Smooth muscle cell (in vitro differentiated cells): ENCODE measurements around the gene ATL2. TPM values are rescaled to one million over a fixed set of nuclear protein-coding genes. Genes with fewer than 3 reads are reported as not detected.

Experiments used
- DNase-seq: peaks from one replicate; lab custom pipeline; 2025; ENCODE audit not compliant: unreplicated experiment; lab: John Stamatoyannopoulos, UW
- H2AFZ ChIP-seq: fragments of 200-600 bp; sonication (generic); 2 replicates; pipeline ENCODE4 v1.6.0; 2016; ENCODE audit warnings: antibody characterized with exemption, low read depth, mild to moderate bottlenecking
- H3F3A ChIP-seq: fragments of 200-600 bp; sonication (generic); 2 replicates; pipeline ENCODE4 v1.6.0; 2017; ENCODE audit warnings: antibody characterized with exemption, low read depth
- H3K27ac ChIP-seq: fragments of 200-600 bp; sonication (generic); 2 replicates; pipeline ENCODE4 v1.5.1; 2016; ENCODE audit warnings: low read depth, mild to moderate bottlenecking
- H3K27me3 ChIP-seq: fragments of 200-600 bp; sonication (generic); 2 replicates; pipeline ENCODE4 v1.6.1; 2016; ENCODE audit warnings: low read depth, mild to moderate bottlenecking
- H3K36me3 ChIP-seq: fragments of 200-600 bp; sonication (generic); 2 replicates; pipeline ENCODE4 v1.5.1; 2016; ENCODE audit warnings: low read depth
- H3K4me1 ChIP-seq: fragments of 200-600 bp; sonication (generic); 2 replicates; pipeline ENCODE4 v1.5.1; 2016; ENCODE audit warnings: low read depth
- H3K4me2 ChIP-seq: fragments of 200-600 bp; sonication (generic); 2 replicates; pipeline ENCODE4 v1.6.0; 2016; ENCODE audit warnings: mild to moderate bottlenecking
- H3K4me3 ChIP-seq: fragments of 200-600 bp; sonication (generic); 2 replicates; pipeline ENCODE4 v1.5.1; 2016; ENCODE audit warnings: mild to moderate bottlenecking
- H3K79me2 ChIP-seq: fragments of 200-600 bp; sonication (generic); 2 replicates; pipeline ENCODE4 v1.6.0; 2016; ENCODE audit warnings: low read depth, mild to moderate bottlenecking
- H3K9ac ChIP-seq: fragments of 200-600 bp; sonication (generic); 2 replicates; pipeline ENCODE4 v1.6.0; 2016; ENCODE audit warnings: low read depth
- H3K9me3 ChIP-seq: fragments of 200-600 bp; sonication (generic); replicated peaks from 2 replicates; pipeline ENCODE4 v1.5.1; 2016; ENCODE audit warnings: low read depth
- H4K20me1 ChIP-seq: fragments of 200-600 bp; sonication (generic); 2 replicates; pipeline ENCODE4 v1.6.0; 2016; ENCODE audit warnings: low read depth
- WGBS: methylation state at CpG from one replicate; pipeline ENCODE4 v1.1.7; 2016; ENCODE audit warnings: low lambda C conversion rate; 5-methylcytosine and 5-hydroxymethylcytosine counted together
- polyA plus RNA-seq: library from polyadenylated mRNA; unstranded; fragments of >200 nt; fragmentation: Nextera tagmentation; extraction: Ambion mirVana; gene quantifications from 2 replicates; pipeline ENCODE4 v1.2.1, GENCODE V29; 2016
- total RNA-seq: library from RNA; depleted of rRNA; stranded (reverse); fragments of >200 nt; gene quantifications from 2 replicates; pipeline ENCODE4 v1.2.3, GENCODE V29; 2014
- TF ChIP-seq, protein P1 (sequence below): fragments of 200-600 bp; sonication (generic); IDR thresholded peaks from 2 replicates; pipeline ENCODE4 v1.5.1; 2017; ENCODE audit warnings: borderline replicate concordance, mild to moderate bottlenecking, antibody characterized with exemption; ENCODE audit not compliant: insufficient read depth, poor library complexity, severe bottlenecking

ATL2 gene
- total RNA-seq (56.7 and 62.2 TPM in 2 replicates), polyA plus RNA-seq (17.5 and 19.9 TPM in 2 replicates)

DNA sequence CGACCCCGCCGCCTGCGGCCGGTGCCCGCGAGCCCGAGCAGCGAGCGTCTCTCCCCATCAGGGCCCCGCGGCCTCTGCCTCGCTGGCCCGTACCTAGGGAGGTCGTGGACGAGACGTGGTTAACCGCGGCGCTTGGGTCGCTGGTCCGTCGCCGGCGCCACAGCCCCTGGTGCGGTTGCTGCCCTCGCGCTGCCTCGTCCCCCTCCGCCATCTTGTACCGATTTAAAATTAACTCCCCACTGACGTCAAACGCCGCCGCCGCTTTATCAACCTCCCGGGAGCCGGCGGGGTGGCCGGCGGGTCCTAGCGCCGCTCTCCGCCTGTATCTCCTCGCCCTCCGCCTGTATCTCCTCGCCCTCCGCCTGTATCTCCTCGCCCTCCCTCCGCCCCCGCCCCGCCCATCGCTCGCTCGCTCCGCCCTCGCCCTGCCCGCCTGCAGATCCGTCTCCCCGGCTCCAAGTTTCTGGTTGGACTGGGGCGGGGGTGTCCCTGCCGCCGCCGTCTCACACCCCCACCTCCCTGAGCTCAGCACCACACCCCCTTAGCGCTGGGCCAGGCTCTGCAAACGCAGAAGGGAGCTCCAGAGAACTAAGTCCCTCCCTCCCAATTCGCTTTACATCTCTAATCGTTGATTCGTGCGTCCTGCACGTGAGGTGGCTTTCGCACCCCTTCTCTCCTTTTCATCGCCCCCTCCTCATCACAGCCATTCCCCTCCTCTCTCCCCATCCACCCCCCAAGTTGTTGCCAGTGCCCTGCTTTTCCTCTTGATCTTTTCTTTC, at the start of gene ATL2:
ATL2 (minus strand) TSS at position 224 of the 779 bp plus-strand sequence; CDS start at position 211, 13 bp downstream.
- WGBS, result 0% methylated on average over 53 of the region's 73 CpGs
- peak; percentile 71 for DNase-seq
- Histone ChIP-seq H3K4me3 (peak within 1 kb of the TSS; percentile 85), H4K20me1 (peaks cover 42% of the 10 kb centered on the region), H3K79me2 (peaks cover 43% of the 10 kb centered on the region), H3F3A (peaks cover 5% of the 10 kb centered on the region), H3K9ac (peak within 1 kb of the TSS; percentile 95), H3K4me1 (peaks cover 21% of the 10 kb centered on the region), H2AFZ (peak within 1 kb of the TSS; percentile 97), H3K4me2 (peak within 1 kb of the TSS; percentile 85), H3K27me3 (no peaks in the 10 kb centered on the region), H3K9me3 (no peaks in the 10 kb centered on the region), H3K27ac (peak within 1 kb of the TSS; percentile 93), H3K36me3 (no peaks in the 10 kb centered on the region)
- TF ChIP-seq, protein P1, sequence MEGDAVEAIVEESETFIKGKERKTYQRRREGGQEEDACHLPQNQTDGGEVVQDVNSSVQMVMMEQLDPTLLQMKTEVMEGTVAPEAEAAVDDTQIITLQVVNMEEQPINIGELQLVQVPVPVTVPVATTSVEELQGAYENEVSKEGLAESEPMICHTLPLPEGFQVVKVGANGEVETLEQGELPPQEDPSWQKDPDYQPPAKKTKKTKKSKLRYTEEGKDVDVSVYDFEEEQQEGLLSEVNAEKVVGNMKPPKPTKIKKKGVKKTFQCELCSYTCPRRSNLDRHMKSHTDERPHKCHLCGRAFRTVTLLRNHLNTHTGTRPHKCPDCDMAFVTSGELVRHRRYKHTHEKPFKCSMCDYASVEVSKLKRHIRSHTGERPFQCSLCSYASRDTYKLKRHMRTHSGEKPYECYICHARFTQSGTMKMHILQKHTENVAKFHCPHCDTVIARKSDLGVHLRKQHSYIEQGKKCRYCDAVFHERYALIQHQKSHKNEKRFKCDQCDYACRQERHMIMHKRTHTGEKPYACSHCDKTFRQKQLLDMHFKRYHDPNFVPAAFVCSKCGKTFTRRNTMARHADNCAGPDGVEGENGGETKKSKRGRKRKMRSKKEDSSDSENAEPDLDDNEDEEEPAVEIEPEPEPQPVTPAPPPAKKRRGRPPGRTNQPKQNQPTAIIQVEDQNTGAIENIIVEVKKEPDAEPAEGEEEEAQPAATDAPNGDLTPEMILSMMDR, result no peak

DNA sequence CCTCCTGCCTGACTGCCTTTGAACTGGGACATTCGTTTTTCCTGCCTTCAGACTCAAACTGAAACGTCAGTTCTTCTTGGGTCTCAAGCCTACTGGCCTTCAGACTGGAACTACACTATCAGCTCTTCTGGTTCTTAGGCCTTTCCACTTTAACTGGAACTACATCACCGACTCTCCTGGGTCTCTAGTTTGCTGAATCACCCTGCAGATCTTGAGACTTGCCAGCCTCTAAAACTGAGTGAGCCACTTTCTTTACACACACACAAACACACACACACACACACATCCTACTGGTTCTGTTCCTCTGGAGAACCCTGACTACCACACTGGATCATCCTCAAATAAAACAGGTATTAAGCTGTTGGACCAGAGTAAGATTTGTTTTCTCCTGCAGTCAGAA, 46.7 kb upstream of the ATL2 start:
- Histone ChIP-seq H3K27me3 (no peaks in the 10 kb centered on the region), H4K20me1 (no peaks in the 10 kb centered on the region), H3K36me3 (no peaks in the 10 kb centered on the region), H3K4me3 (no peak overlapping the region), H3K27ac (no peak overlapping the region), H3K79me2 (no peaks in the 10 kb centered on the region), H3K4me2 (no peak overlapping the region), H3K4me1 (no peaks in the 10 kb centered on the region), H3K9me3 (no peaks in the 10 kb centered on the region), H3K9ac (no peak overlapping the region), H2AFZ (no peak overlapping the region), H3F3A (no peaks in the 10 kb centered on the region)
- DNase-seq, result no peak
- TF ChIP-seq, protein P1, result no peak
- 65% methylated on average over 3 of the region's 3 CpGs for WGBS

DNA sequence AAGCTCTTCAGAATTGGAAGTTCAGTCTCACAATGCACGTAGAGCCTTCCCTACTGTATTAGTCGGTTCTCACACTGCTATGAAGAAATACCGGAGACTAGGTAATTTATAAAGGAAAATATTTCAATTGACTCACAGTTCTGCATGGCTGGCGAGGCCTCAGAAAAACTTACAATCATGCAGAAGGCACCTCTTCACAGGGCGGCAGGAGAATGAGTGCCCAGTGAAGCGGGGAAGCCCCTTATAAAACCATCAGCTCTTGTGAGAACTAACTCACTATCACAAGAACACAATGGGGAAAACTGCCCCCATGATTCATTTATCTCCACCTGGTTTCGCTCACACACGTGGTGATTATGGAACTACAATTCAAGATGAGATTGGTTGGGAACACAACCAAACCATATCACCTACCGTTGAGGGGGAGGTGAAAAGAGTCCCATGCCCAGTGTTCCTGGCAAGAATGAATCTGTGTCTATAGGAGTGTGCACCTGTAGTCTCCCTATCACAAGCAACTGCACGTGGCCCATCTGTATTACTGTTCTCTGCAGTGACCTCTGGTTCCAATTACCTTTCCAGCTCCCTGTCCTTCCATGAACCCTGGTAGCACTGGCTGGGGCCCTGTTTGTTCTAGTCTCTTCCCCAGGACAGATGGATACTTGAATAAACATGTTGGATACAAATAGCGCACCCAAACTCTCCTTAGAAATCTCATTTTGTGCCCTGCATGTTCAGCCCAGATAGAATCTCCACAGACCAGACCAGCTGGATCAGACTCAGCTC, 44.4 kb upstream of the ATL2 start:
- Histone ChIP-seq H3K4me3 (no peak overlapping the region), H3K27ac (no peak overlapping the region), H4K20me1 (no peaks in the 10 kb centered on the region), H3K27me3 (no peaks in the 10 kb centered on the region), H3K4me1 (no peaks in the 10 kb centered on the region), H3K9me3 (no peaks in the 10 kb centered on the region), H3K36me3 (no peaks in the 10 kb centered on the region), H3K9ac (no peak overlapping the region), H2AFZ (no peak overlapping the region), H3K79me2 (no peaks in the 10 kb centered on the region), H3K4me2 (no peak overlapping the region), H3F3A (no peaks in the 10 kb centered on the region)
- no peak for DNase-seq
- TF ChIP-seq, protein P1, result no peak
- 94% methylated on average over 11 of the region's 11 CpGs for WGBS
